Subcutaneous adipose tissue (tissue), 4 donors: ENCODE results near the gene ASPG. TPM values are rescaled to one million over a fixed set of nuclear protein-coding genes. Genes with fewer than 3 reads are reported as not detected.

Source experiments
- CTCF ChIP-seq: fragments of 450-650 bp; IDR thresholded peaks from one replicate; pipeline ENCODE4 v1.5.1; 2016; ENCODE audit warnings: low read depth, mild to moderate bottlenecking, control low read depth, antibody characterized with exemption, moderate library complexity
- total RNA-seq, 4 donors: library from RNA; depleted of rRNA; stranded (reverse); fragments of >200 nt; gene quantifications; one replicate each; pipeline ENCODE4 v1.1.0, GENCODE V29; 2016

ASPG gene
- total RNA-seq, 4 donors from 2014 or later = 1.5 TPM; not detected in 3

DNA sequence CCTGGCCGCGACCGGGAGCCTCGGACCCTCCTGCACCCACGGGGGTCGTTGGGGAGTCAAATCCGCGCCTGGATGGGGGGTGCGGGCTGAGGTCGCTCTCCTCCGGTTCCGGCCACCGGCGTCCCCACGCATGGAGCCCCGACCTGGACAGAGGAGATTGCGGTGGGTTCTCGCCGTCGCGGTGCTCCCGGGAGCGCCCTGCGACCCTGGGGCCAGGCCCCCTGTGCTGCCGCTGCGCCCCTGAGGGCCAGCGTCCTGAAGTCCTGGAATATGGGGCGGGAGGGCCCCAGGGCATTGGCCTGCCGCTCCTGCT lies 345 bp downstream of the ASPG start:
- no peak for TF ChIP-seq CTCF

GRCh38 chr14:104086210-104086660 lies 735 bp downstream of the ASPG start:
- no peak for TF ChIP-seq CTCF

DNA sequence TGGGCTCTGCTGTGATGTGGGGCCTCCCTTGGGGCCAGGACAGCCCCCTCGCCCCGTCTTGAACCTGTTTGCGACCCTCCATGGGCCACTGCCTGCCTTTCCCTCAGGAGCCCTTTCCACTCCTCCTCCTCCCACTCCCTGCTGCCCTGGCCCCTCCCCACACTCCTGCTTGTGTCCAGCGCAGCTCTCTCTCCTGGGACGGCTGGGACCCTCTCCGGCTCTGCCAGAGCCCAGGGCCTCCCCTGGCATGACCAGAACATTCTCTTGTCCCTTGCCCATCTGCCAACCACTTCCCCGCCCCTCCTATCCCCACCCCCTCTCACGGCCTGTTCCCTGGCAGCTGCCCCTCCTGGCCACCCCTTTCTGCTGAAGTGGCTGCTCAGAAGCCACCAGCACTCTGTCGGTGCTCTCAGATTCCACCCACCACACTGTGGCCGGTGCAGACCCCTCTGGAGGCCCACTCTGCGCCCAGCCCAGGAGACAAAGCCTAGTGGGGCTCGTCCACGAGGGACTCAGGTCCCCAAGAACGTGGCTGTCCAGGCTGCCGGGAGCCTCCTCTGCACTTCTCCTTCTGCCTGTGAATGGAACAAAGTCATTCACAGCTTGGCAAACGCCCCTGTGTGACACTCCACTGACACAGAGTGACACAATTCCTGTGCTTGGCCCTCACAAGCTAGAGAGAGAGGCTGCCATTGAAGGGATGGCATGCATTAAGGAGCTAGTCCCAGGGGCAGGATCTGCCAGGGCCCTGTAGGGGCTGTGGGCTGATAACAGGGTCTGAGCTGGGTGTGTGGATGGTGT lies 1.4 kb downstream of the ASPG start:
- no peak for TF ChIP-seq CTCF

DNA sequence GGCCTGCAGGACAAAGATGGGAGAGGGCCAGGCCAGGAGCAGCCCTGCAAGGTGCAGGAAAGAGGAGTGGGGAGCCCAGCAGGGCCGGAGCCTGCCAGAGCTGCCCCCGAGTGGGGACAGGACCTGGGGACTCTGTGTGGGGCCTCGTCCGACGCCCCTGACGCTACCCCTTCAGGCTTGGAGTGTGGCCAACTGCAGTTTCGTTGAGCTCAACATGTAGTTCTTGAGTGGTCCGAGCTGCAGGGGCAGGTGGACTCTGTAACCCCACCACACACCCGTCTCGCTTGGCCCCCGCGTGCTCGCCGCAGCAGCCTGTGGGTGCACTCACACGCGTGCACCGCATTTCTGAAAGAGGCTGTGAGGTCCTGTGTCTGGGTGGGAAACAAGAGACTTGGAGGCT lies 2.0 kb downstream of the ASPG start:
- no peak for TF ChIP-seq CTCF

DNA sequence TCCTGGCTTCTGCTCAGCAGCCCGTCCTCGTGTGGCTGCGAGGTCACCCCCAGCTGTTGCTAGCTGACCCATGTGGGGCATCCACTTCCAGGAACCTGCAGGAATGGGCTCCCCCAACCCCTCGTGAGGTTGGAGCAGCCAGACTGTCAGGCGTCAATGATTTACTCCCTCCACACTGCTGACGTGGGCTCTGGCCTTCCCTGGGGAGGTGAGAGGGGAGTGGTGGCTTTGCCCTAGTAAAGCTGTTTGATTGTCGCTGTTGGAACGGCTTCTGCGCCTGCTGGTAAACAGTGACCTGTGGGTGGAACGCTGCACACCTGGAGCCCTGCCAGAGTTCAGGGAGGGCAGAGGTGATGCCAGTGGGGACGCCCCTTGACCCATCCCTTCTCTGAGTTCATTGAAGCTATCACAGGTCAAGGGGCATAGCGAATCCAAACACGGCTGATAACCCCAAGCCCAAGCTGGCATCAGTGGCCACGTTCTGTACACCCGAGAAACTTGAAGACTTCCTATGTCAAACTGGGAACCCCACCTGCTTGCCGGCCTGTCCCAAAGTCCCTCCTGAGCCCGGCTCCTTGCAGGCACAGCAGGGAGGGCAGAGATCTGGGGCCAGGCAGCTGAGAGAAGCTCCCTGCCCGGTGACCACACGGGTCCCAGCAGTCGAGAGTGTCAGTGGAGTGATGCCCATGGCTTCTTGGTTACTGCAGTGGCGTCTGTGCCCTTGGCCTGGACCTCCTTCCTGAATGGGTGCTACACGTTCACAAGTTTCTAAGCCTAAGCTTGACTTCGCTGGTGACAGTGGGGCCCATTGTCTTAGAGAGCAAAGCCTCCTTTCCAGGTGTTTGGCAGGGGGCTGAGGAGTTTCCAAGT lies 2.7 kb downstream of the ASPG start:
- TF ChIP-seq CTCF = no peak

DNA sequence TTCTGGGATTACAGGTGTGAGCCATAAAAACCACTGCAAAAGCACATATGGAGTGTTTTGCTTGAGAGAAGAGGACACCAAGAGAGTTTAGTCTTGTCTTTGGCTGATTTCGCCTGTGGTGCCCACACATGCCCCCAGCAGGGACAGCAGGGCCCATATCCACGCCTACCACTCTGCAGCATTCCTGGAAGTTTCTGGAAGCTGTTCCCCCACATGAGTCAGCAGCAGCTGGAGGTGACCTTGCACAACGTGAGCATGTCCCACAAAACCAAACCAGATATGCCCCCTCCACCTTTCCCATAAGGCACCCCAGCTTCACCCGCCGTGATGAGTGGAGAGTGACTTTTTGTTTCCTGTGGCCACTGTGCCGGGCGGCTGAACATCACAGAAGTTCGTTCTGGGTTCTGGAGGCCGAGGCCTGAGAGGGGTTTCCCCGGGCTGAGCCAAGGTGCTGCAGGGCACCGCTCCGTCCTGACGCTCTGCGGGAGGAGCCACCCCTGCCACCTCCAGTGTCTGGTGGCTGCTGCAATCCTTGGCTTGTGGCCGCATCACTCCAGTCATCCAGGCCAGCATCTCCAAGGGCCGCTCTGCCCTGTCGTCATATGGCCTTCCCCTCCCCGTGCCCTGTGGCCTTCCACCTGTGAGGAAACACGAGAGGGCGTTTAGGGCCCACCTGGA lies 4.7 kb downstream of the ASPG start:
- TF ChIP-seq CTCF = no peak
